K562 (cell line): ENCODE measurements around the gene ZPLD1. TPM values are rescaled to one million over a fixed set of nuclear protein-coding genes. Genes with fewer than 3 reads are reported as not detected.

Experiments used
- ATAC-seq: fragments of 200-7000 bp; cut with Tn5 transposase; 3 replicates; pipeline ENCODE4 v1.9.1; 2020; ENCODE audit warnings: moderate library complexity
- BruUV-seq: library from RNA; stranded (reverse); fragments of 400-500 nt; replicated peaks from 2 replicates; lab custom pipeline; 2021; lab: Mats Ljungman, UMichigan
- CTCF ChIA-PET: fragments of 300-600 bp; formaldehyde crosslinking; extraction: SDS; loops from one replicate; lab custom pipeline; 2021; ENCODE audit warnings: low intra/inter-chr PET ratio; lab: Yijun Ruan, JAX
- POLR2A ChIA-PET: fragments of 300-600, 350-650 bp; sonication (Branson Sonifier 250); formaldehyde crosslinking; extraction: SDS; loops from one replicate; lab custom pipeline; 2021; ENCODE audit warnings: antibody characterized with exemption, inconsistent platforms; lab: Yijun Ruan, JAX
- DNase-seq, 4 experiments: peaks; one replicate each; pipeline versions ENCODE4 v3.0.0 to v3.0.0-alpha.2; 2011 to 2018; ENCODE audit warnings: low spot score in 3 of 4, mixed read lengths in 3 of 4; ENCODE audit errors: extremely low read depth in 1 of 4
- FAIRE-seq: peaks from 2 replicates; lab custom pipeline; 2011; peaks lifted over from hg19 to GRCh38; lab: Jason Lieb, UNC
- H2AFZ ChIP-seq: 2 replicates; pipeline ENCODE4 v1.6.0; 2011; ENCODE audit warnings: low read depth, low read length, control low read depth, inconsistent platforms
- H3K27ac ChIP-seq: fragments of 200-600 bp; 3 replicates; pipeline ENCODE4 v1.8.0; 2011; ENCODE audit warnings: low read depth, mild to moderate bottlenecking, control low read depth, inconsistent platforms, low read length, moderate library complexity, mixed read lengths; ENCODE audit errors: extremely low read depth
- H3K27me3 ChIP-seq, 2 experiments: fragments of 300-600 bp in 1 of 2; 2 replicates in 1 of 2; 3 replicates in 1 of 2; pipeline versions ENCODE4 v1.6.0 to v1.8.0; 2011; ENCODE audit warnings: inconsistent platforms in 2 of 2, low read length in 2 of 2, mild to moderate bottlenecking in 1 of 2, mixed read lengths in 1 of 2, moderate library complexity in 1 of 2; ENCODE audit not compliant: control insufficient read depth in 2 of 2, insufficient read depth in 2 of 2
- H3K36me3 ChIP-seq: fragments of 300-600 bp; 3 replicates; pipeline ENCODE4 v1.8.0; 2011; ENCODE audit warnings: mild to moderate bottlenecking, low read length, inconsistent platforms; ENCODE audit not compliant: control insufficient read depth, insufficient read depth
- H3K4me1 ChIP-seq, 2 experiments: fragments of 200-600 bp in 1 of 2; replicated peaks in 1 of 2; 2 replicates in 1 of 2; 3 replicates in 1 of 2; pipeline versions ENCODE4 v1.5.1 to v1.8.0; 2011; ENCODE audit warnings: inconsistent platforms in 2 of 2, low read length in 2 of 2, mild to moderate bottlenecking in 1 of 2, mixed read lengths in 1 of 2, moderate library complexity in 1 of 2; ENCODE audit not compliant: control insufficient read depth in 2 of 2, insufficient read depth in 2 of 2
- H3K4me2 ChIP-seq: 2 replicates; pipeline ENCODE4 v1.6.1; 2011; ENCODE audit warnings: low read length, control low read depth, inconsistent platforms, mixed read lengths; ENCODE audit not compliant: insufficient read depth
- H3K4me3 ChIP-seq: fragments of 200-600 bp; sonication (generic), shearing (Covaris generic); 2 replicates; pipeline ENCODE4 v1.5.1; 2016; ENCODE audit warnings: control low read depth, inconsistent platforms
- H3K79me2 ChIP-seq: fragments of 200-600 bp; 3 replicates; pipeline ENCODE4 v1.8.0; 2011; ENCODE audit warnings: low read length, inconsistent platforms; ENCODE audit not compliant: control insufficient read depth, insufficient read depth
- H3K9ac ChIP-seq, 2 experiments: 2 replicates each; pipeline versions ENCODE4 v1.6.0 to v1.6.1; 2011; ENCODE audit warnings: low read depth in 2 of 2, low read length in 2 of 2, control low read depth in 1 of 2, inconsistent platforms in 1 of 2, mild to moderate bottlenecking in 1 of 2, mixed read lengths in 1 of 2; ENCODE audit not compliant: insufficient read depth in 1 of 2
- H3K9me1 ChIP-seq: one replicate; pipeline ENCODE4 v1.6.0; 2011; ENCODE audit warnings: inconsistent platforms, mild to moderate bottlenecking, low read length, moderate library complexity; ENCODE audit not compliant: control insufficient read depth, insufficient read depth
- H3K9me3 ChIP-seq: replicated peaks from 2 replicates; pipeline ENCODE4 v1.5.1; 2011; ENCODE audit warnings: low read depth, low read length, inconsistent platforms; ENCODE audit not compliant: control insufficient read depth, insufficient read depth
- H4K20me1 ChIP-seq: replicated peaks from 2 replicates; pipeline ENCODE4 v1.6.1; 2011; ENCODE audit warnings: low read length, inconsistent platforms, mixed read lengths; ENCODE audit not compliant: control insufficient read depth, insufficient read depth
- BCLAF1 ChIP-seq, 2 experiments: fragments of 450-650 bp in 1 of 2; IDR thresholded peaks; 2 replicates each; pipeline ENCODE4 v1.6.1; 2011 to 2017; ENCODE audit warnings: low read depth in 2 of 2, antibody characterized with exemption in 1 of 2, borderline replicate concordance in 1 of 2, low read length in 1 of 2, mild to moderate bottlenecking in 1 of 2, mixed read lengths in 1 of 2; ENCODE audit not compliant: control insufficient read depth in 1 of 2
- CHD2 ChIP-seq: IDR thresholded peaks from 2 replicates; pipeline ENCODE4 v1.6.1; 2011; ENCODE audit warnings: low read depth, low read length
- CREB3 ChIP-seq: fragments of 450-650 bp; conservative IDR thresholded peaks from 2 replicates; pipeline ENCODE4 v1.6.1; 2016; ENCODE audit warnings: missing genetic modification characterization, low read depth, mild to moderate bottlenecking, missing compliant biosample characterization, moderate library complexity
- MYC ChIP-seq, 2 experiments: fragments of 250-450 bp in 1 of 2; sonication (Bioruptor Pico) in 1 of 2; IDR thresholded peaks; 2 replicates each; pipeline versions ENCODE4 v1.5.1 to v1.6.1; 2012 to 2021; ENCODE audit warnings: low read depth in 2 of 2, borderline replicate concordance in 1 of 2, improper control_type of control experiment in 1 of 2, low read length in 1 of 2, mild to moderate bottlenecking in 1 of 2, moderate library complexity in 1 of 2
- SMARCB1 ChIP-seq: IDR thresholded peaks from 2 replicates; pipeline ENCODE4 v1.6.1; 2011; ENCODE audit warnings: improper control_type of control experiment, low read depth; ENCODE audit not compliant: insufficient read length
- SNAPC5 ChIP-seq: fragments of 250-450 bp; sonication (Bioruptor Pico); IDR thresholded peaks from 2 replicates; pipeline ENCODE4 v1.8.0; 2021; ENCODE audit warnings: moderate library complexity, mild to moderate bottlenecking, inconsistent platforms
- SUPT5H ChIP-seq: fragments of 450-650 bp; IDR thresholded peaks from 2 replicates; pipeline ENCODE4 v1.6.1; 2016
- TRIM28 ChIP-seq: fragments of 450-650 bp; IDR thresholded peaks from 2 replicates; pipeline ENCODE4 v1.6.1; 2017
- ZNF143 ChIP-seq: sonication (generic); formaldehyde crosslinking; IDR thresholded peaks from 2 replicates; pipeline ENCODE4 v1.9.0; 2022; ENCODE audit warnings: mild to moderate bottlenecking, missing genetic modification reagents
- ZNF584 ChIP-seq: fragments of 200-800 bp; sonication (Bioruptor generic); IDR thresholded peaks from 2 replicates; pipeline ENCODE4 v1.6.1; 2016; ENCODE audit warnings: low read depth, mild to moderate bottlenecking, missing genetic modification characterization, missing compliant biosample characterization
- ZNF699 ChIP-seq: fragments of 250-450 bp; sonication (Bioruptor Pico); IDR thresholded peaks from 2 replicates; pipeline ENCODE4 v1.8.0; 2021; ENCODE audit warnings: mild to moderate bottlenecking, moderate library complexity; ENCODE audit not compliant: insufficient replicate concordance
- WGBS: fragments of 100-300 bp; shearing (Covaris generic); methylation state at CpG from one replicate; pipeline ENCODE4 v1.1.6; 2016; ENCODE audit warnings: low coverage, mixed read lengths; ENCODE audit not compliant: insufficient coverage; ENCODE audit errors: missing lambda C conversion rate; 5-methylcytosine and 5-hydroxymethylcytosine counted together
- in situ Hi-C: fragments of 300-500 bp; cut with MboI; formaldehyde crosslinking; loops from 4 replicates; pipeline ENCODE4 v1.15.0; 2018; ENCODE audit warnings: inconsistent platforms, mixed read lengths
- intact Hi-C: fragments of 100-400 bp; cut with micrococcal nuclease; formaldehyde crosslinking; loops from 2 replicates; pipeline ENCODE4 v1.14.2; 2022
- polyA plus RNA-seq, 8 experiments: library from polyadenylated mRNA; depleted of rRNA in 4 of 8; stranded (reverse) in 5 of 8; unstranded in 3 of 8; fragments of >200 nt; fragmentation: Nextera tagmentation in 2 of 8; fragmentation: Illumina TruSeq in 1 of 8; extraction: Ambion mirVana in 2 of 8; extraction: Trizol in 1 of 8; gene quantifications; 2 replicates each; pipeline versions ENCODE4 v1.2.1 to v1.2.3, GENCODE V29; 2011 to 2014; ENCODE audit warnings: inconsistent platforms in 1 of 8, missing spikeins in 1 of 8
- total RNA-seq, 7 experiments: library from RNA; depleted of rRNA in 6 of 7; stranded (reverse); fragments of >200 nt in 6 of 7; fragmentation: Illumina TruSeq in 2 of 7; extraction: Trizol in 2 of 7; gene quantifications; 2 replicates each; pipeline versions ENCODE4 v1.2.1 to v1.2.3, GENCODE V29; 2011 to 2021; ENCODE audit warnings: low replicate concordance in 1 of 7

The ZPLD1 gene
- total and polyA plus RNA-seq, 9 of the 15 experiments (the other 6 are each of a cell fraction or from before 2014, with no cell fraction given), result 0.03 to 0.10 (median 0.04) TPM; not detected in 6

- ChIA-PET CTCF (no interaction called here), POLR2A (no interaction called here)
- Histone ChIP-seq H3K4me2 (no peak overlapping the region), H3K27me3 (no peaks in the 10 kb centered on the region), H3K27ac (no peak overlapping the region), H3K4me1 (no peaks in the 10 kb centered on the region), H4K20me1 (no peaks in the 10 kb centered on the region), H3K4me3 (no peak overlapping the region), H2AFZ (no peak overlapping the region), H3K9ac (no peak overlapping the region), H3K9me1 (no peaks in the 10 kb centered on the region), H3K36me3 (no peaks in the 10 kb centered on the region), H3K9me3 (no peaks in the 10 kb centered on the region), H3K79me2 (no peaks in the 10 kb centered on the region)
- in situ Hi-C loops, result no loop called here
- BruUV-seq, result no TSS peak
- DNase-seq (no peak), ATAC-seq (no peak), FAIRE-seq (no peak)
- WGBS, result 0% methylated on average over 2 of the region's 2 CpGs
- TF ChIP-seq SNAPC5 (CRISPR knock-in tag), result no peak
- TF ChIP-seq CHD2, result no peak
- TF ChIP-seq BCLAF1 (IDR thresholded peaks at IDR 0.05; ENCODE audit: borderline replicate concordance in 1 of 2, control insufficient read depth in 1 of 2, low read depth in 2 of 2, low read length in 1 of 2), result no peak
- no peak for TF ChIP-seq SUPT5H
- no peak for TF ChIP-seq CREB3 (tag)
- no peak for TF ChIP-seq ZNF699 (CRISPR knock-in tag)
- TF ChIP-seq MYC (IDR thresholded peaks at IDR 0.05; ENCODE audit: low read depth, low read length), result no peak
- no peak for TF ChIP-seq MYC (CRISPR knock-in tag; IDR thresholded peaks at IDR 0.05; ENCODE audit: borderline replicate concordance, low read depth)
- TF ChIP-seq ZNF143 (CRISPR knock-in tag), result no peak
- no peak for TF ChIP-seq ZNF584 (CRISPR knock-in tag)
- TF ChIP-seq TRIM28, result no peak
- TF ChIP-seq SMARCB1, result no peak
- intact Hi-C loops, result no loop called here
Observed at GRCh38 chr3:102485701-102486100, 50.9 kb downstream of the ZPLD1 start.
